GM12875 (cell line): Measurements from ENCODE around the gene NLN.
"Not testable (repeated sequence)": the region's sequence is repeated elsewhere in the genome, so short reads cannot be mapped to it uniquely, and the experiment has no call there.

Experiments
- H3K4me3 ChIP-seq: one replicate; pipeline ENCODE4 v1.5.1; 2011; ENCODE audit warnings: low read depth, low read length, control low read depth
- TF ChIP-seq, protein P1 (sequence below): IDR thresholded peaks from 2 replicates; pipeline ENCODE4 v1.5.1; 2011; ENCODE audit warnings: low read depth, mild to moderate bottlenecking, control low read depth, inconsistent platforms, low read length, moderate library complexity, borderline replicate concordance; ENCODE audit not compliant: insufficient read depth

NLN gene

DNA sequence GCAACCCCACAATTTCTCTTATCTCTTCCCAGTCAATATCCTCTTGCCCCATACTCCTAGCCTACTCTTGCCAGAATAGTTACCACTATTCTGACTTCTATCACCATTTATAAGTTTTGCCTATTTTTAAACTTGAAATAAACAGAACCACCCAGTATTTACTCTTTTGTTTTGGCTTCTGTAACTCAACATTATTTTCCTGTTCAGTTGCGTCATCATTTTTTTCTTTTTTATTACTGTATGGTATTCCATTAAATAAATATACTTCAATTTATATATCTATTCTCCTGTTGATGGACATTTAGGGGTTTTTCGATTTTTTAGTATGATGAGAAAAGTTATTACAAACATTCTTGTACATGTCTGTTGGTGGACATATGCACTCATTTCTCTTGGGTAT is 141.7 kb downstream of the NLN start:
- H3K4me3 ChIP-seq: no peak overlapping the region
- TF ChIP-seq, protein P1, sequence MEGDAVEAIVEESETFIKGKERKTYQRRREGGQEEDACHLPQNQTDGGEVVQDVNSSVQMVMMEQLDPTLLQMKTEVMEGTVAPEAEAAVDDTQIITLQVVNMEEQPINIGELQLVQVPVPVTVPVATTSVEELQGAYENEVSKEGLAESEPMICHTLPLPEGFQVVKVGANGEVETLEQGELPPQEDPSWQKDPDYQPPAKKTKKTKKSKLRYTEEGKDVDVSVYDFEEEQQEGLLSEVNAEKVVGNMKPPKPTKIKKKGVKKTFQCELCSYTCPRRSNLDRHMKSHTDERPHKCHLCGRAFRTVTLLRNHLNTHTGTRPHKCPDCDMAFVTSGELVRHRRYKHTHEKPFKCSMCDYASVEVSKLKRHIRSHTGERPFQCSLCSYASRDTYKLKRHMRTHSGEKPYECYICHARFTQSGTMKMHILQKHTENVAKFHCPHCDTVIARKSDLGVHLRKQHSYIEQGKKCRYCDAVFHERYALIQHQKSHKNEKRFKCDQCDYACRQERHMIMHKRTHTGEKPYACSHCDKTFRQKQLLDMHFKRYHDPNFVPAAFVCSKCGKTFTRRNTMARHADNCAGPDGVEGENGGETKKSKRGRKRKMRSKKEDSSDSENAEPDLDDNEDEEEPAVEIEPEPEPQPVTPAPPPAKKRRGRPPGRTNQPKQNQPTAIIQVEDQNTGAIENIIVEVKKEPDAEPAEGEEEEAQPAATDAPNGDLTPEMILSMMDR: no peak

DNA sequence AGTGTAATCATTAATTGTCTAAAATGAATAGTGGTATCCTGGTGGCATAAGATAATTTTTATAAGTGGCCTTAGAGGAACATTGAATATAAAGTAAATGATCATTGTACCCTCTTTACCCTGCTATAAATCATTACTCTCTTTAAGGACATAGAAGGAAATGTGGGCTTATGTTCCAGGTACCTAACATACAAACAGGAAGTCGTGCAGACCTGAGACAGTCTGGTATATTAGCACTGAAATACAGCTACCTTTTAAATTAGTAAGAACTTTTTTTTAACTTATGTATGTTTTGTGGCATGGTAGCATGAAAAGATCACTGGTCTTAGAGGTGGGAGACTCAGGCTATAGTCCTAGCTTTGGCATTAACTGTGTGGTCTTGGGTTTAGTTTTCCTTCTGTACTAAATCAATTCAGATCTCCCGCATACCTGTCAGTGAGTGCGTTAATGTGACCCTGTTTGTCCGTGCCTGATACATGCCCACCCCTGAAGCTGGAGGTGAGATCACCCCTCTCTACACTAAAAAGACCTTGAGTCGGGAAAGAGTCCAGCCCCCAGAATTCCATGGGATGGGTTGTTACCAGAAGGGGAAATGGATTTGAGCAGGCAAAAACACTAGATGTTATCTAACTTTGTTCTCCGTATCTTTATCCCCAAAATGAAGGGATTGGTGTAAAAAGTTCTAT is 145.0 kb downstream of the NLN start:
- no peak overlapping the region for H3K4me3 ChIP-seq
- TF ChIP-seq, protein P1: no peak

DNA sequence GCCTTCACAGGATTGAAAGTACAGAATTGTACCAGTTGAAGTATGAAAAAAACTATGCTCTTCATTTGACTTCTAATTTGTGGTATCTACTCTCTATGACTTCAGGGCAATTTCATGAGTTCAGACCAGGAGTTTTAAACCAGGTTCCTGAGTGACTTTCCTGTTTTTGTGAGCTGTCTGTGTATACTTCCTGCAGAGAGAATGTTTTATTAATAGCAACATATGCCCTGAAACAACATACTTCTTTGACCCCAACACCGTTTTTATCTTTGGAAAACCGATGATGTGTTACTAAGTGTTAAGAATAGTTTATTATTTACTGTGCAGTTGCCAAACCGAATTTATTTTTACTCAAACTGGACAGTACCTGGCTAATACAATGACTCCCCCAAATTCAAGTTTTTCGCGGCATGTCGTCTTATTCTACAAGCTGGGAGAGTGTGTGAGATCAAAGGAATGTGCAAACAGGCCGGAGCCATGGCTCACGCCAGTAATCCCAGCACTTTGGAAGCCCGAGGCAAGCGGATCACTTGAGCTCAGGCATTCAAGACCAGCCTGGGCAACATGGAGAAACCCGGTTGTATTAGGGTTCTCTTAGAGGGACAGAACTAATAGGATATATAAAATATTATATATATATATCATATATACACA is 145.7 kb downstream of the NLN start:
- TF ChIP-seq, protein P1: no peak
- H3K4me3 ChIP-seq: no peak overlapping the region

DNA sequence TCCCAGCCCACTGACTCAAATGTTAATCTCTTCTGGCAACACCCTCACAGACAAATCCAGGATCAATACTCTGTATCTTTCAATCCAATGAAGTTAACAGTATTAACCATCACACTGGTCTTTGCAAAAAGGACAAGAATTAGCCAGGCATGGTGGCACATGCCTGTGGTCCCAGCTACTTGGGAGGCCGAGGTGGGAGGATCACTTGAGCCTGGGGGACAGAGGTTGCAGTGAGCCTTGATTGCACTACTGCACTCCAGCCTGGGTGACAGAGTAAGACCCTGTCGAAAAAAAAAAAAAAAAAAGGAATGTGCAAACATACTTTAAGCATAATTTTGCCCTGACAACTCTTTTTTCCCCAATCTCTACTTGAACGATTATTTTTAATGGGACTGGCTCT is 146.5 kb downstream of the NLN start:
- TF ChIP-seq, protein P1: no peak
- H3K4me3 ChIP-seq: no peak overlapping the region

DNA sequence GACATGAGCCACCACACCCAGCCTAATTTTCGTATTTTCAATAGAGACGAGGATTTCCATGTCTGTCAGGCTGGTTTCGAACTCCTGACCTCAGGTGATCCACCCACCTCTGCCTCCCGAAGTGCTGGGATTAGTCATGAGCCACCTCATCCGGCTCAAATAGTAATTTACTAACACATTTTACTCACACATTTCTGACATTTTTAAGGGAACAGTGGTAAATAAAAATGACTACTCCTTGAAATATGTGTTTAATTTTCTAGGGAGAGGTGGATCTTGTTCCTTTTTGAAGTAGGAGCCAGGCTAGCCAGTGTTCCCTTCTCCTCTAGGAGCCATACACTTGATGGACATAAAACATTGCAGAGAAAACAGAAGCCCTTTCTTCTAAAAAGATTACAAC is 149.2 kb downstream of the NLN start:
- no peak overlapping the region for H3K4me3 ChIP-seq
- TF ChIP-seq, protein P1: no peak

DNA sequence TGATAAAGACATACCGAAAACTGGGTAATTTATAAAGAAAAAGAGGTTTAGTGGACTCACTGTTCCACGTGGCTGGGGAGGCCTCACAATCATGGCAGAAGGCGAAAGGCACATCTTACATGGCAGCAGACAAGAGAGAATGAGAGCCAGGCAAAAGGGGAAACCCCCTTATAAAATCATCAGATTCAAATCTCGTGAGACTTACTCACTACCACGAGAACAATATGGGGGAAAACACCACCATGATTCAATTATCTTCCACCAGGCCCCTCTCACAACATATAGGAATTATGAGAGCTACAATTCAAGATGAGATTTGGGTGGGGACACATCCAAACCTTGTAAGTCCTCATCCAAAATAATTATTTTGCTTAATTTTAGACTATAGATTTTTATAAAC is 149.8 kb downstream of the NLN start:
- not testable (repeated sequence) for H3K4me3 ChIP-seq

DNA sequence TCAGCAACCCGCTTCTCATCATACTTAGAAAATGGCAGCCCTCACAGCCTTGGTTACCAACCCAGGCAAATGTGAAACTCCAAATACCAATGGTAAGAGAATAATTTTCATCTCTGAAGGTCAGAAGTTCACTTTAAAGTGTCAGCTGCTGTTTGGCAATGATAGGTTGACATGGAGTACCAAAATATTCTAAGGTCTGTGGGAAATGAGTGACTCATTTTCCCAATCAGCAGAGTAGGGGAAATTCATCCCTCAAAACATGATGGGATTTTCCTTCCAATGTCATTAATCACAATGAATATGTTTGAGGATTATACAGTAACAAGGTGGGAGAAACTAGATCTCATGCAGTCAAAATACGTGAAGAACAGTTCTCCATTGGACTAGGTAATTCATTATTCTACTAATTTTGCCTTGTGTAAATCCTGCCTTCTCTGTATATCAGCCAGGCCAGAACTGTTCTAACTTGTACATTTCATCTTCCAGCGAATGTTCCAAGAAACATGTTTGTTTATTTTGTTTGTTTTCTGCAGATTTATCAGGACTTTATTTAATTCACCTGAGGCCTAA is 151.3 kb downstream of the NLN start:
- no peak overlapping the region for H3K4me3 ChIP-seq
- TF ChIP-seq, protein P1: no peak
